Tracheal epithelial cell (primary cell): ENCODE results near the gene BACE2. TPM values are rescaled to one million over a fixed set of nuclear protein-coding genes. Genes with fewer than 3 reads are reported as not detected.

Experiments
- total RNA-seq: library from RNA; depleted of rRNA; stranded (reverse); fragments of >200 nt; gene quantifications from 2 replicates; pipeline ENCODE4 v1.2.1, GENCODE V29; 2014

Gene BACE2
- total RNA-seq, result 96.3 and 107 TPM in 2 replicates

DNA sequence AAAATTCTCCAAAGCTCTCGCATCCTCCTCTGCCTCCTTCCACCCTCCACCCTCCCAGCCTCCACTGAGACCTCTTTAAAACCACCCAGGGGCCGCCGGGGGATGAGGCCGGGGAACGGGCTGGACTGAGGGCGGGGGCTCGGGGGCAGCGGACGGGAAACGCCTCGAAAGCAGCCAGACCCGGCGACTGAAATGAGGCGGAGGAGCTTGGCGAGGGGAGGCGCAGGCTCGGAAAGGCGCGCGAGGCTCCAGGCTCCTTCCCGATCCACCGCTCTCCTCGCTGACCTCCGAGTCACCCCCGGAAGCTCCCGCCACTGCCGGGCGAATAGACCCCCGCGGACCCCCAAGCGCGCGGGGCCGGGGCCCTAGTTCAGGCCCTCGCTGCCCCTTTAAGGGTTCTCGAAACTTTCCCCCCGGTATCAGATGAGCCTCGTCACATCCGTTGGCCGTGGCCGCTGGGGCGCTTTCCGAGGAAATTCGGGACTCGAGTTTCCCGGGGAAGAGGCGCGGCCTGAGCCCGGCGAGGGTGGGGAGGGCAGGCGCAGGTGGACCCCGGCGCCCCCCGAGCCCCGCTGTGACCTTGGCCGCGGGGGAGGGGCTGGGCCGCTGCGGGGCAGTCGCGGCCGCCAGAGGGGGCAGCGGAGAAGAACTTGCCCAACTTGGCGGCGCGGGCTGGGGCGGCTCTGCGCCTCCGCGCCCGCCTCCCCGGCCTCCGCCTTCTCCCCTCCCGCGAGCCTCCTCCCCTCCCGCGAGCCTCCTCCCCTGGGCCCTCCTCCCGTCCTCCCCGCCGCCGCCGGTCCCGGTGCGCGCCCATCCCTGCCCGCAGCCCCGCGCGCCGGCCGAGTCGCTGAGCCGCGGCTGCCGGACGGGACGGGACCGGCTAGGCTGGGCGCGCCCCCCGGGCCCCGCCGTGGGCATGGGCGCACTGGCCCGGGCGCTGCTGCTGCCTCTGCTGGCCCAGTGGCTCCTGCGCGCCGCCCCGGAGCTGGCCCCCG, at the start of gene BACE2:
TSS of gene BACE2 (plus strand) at position 813 of the 995 bp plus-strand sequence. CDS start at position 917, 104 bp downstream.

DNA sequence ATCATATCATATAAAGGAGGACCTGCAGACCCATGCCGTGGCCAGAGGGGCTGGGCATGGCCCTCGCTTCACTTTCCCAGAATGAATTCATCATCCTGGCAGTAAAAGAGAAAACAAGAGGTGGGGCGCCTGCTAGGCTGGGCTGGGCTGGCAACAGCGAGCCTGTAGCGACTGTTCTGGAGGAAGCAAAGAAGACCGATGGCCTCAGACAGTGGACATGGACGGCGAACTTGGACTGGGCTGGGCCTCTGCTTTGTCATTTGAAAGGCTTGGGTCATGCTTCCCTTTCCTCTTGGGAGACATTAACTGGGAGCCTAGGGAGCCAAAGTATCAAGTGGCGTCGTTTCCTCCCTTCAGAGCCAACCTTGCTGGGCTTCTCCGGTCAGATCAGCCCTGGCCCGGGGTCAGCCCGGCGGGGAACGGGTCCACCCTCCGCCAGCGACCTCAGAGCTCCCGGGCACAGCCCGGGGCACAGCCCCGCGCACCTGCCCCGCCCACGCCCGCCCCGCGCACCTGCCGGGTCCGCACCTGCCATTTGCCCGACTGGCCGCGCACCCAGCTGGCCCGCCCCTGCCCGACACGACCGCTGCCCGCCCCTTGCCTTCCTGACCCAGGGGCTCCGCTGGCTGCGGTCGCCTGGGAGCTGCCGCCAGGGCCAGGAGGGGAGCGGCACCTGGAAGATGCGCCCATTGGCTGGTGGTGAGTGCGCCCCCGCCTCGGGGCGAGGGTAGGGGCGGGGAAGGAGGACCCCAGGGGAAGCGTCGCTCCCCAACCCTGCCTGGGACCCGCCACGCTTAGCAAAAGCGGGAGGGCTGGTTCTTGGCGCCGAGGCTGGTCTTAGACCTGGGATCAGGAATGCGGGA, 148.5 kb downstream of the BACE2 start, which contains the start of gene FAM3B:
TSS of gene FAM3B (plus strand) at position 602 of the 863 bp plus-strand sequence. CDS start at position 681, 79 bp downstream.

Other genes with a start within 250 kb of the BACE2 start
- gene FAM3B, start 148.6 kb downstream of the BACE2 start, total RNA-seq, result 0.72 TPM in 1 of 2 replicates, not detected in the other
- 0.21 and 0.24 TPM in 2 replicates for gene MX2, start 193.9 kb downstream of the BACE2 start, total RNA-seq